RWPE1 (cell line): ENCODE data around the gene GARRE1.
A peak's percentile ranks its signal among the peaks of the same experiment; 100 is the strongest.

Source experiments
- CTCF ChIA-PET: fragments of 350-600 bp; sonication (Branson Sonifier 250); formaldehyde crosslinking; extraction: SDS; loops from one replicate; lab custom pipeline; 2021; lab: Yijun Ruan, JAX
- POLR2A ChIA-PET: fragments of 400-600 bp; formaldehyde crosslinking; extraction: SDS; loops from one replicate; lab custom pipeline; 2020; ENCODE audit warnings: antibody characterized with exemption; ENCODE audit not compliant: low non-redundant PET; lab: Yijun Ruan, JAX
- DNase-seq: peaks from one replicate; pipeline ENCODE4 v3.0.0; 2012; ENCODE audit warnings: low spot score
- H3K27ac ChIP-seq: fragments of 450-650 bp; 2 replicates; pipeline ENCODE4 v1.5.1; 2017
- TF ChIP-seq, protein P1 (sequence below): fragments of 450-650 bp; conservative IDR thresholded peaks from 2 replicates; pipeline ENCODE4 v1.5.1; 2017; ENCODE audit warnings: low read depth, mild to moderate bottlenecking

The GARRE1 gene

DNA sequence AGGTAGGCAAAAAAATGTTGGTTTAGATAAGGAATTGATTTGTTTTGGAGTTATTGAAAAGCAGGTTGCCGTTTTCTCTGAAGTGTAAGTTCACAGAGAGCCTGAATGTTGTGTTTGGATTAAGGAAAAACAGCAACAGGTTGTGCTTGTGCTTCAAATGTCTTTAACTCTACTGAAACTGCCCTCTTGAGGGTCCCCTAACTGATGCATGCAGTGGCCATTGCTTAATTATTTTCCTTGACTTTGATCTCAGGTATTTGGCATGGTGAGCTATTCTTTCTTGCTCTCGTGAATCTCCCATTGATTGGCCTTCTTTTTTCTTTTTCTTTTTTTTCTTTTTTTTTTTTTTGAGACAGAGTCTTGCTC, 3.2 kb downstream of the GARRE1 start:
- ChIA-PET POLR2A (no interaction called here), CTCF (interaction anchor here (1.1 kb wide), 1 partner anchor 81 kb away, joined by 4 read pairs; no protein-coding TSS in a partner anchor)
- no peak overlapping the region for H3K27ac ChIP-seq
- TF ChIP-seq, protein P1, sequence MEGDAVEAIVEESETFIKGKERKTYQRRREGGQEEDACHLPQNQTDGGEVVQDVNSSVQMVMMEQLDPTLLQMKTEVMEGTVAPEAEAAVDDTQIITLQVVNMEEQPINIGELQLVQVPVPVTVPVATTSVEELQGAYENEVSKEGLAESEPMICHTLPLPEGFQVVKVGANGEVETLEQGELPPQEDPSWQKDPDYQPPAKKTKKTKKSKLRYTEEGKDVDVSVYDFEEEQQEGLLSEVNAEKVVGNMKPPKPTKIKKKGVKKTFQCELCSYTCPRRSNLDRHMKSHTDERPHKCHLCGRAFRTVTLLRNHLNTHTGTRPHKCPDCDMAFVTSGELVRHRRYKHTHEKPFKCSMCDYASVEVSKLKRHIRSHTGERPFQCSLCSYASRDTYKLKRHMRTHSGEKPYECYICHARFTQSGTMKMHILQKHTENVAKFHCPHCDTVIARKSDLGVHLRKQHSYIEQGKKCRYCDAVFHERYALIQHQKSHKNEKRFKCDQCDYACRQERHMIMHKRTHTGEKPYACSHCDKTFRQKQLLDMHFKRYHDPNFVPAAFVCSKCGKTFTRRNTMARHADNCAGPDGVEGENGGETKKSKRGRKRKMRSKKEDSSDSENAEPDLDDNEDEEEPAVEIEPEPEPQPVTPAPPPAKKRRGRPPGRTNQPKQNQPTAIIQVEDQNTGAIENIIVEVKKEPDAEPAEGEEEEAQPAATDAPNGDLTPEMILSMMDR: no peak
- no peak for DNase-seq

- DNase-seq: no peak
- H3K27ac ChIP-seq: no peak overlapping the region
- POLR2A ChIA-PET: no interaction called here
- CTCF ChIA-PET: no interaction called here
- TF ChIP-seq, protein P1: no peak
Observed at GRCh38 chr19:34259367-34260095, 5.2 kb downstream of the GARRE1 start.

DNA sequence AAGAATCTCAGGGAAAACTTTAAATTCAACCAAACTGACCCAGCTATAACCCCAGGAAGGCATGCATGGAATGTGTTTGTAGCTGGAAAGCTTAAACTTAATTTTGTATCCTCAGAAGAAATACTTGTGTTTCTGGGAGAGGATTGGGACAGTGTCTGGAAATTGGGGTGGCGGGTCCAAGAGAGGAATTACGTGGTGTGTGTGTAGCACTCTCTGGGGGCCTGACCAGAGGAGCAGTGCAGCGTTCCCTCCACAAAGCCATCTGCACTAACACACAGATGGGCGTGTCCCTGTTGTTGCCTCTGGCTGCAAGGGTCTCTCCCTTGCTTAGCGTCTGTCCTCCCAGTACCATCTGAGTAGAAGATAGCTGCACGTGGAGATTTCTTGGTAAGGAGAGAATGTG, 6.4 kb downstream of the GARRE1 start:
- no peak for DNase-seq
- CTCF ChIA-PET: no interaction called here
- TF ChIP-seq, protein P1: no peak
- H3K27ac ChIP-seq: no peak overlapping the region
- POLR2A ChIA-PET: no interaction called here

- ChIA-PET POLR2A (interaction anchor here (0.5 kb wide), 1 partner anchor 71 kb away, joined by 8 read pairs; no protein-coding TSS in a partner anchor), CTCF (no interaction called here)
- peak overlapping the region; percentile 52; the same call in 1 of the 2 replicates for H3K27ac ChIP-seq
- TF ChIP-seq, protein P1: no peak
- DNase-seq: no peak
Observed at GRCh38 chr19:34261334-34262109, 7.2 kb downstream of the GARRE1 start.

- TF ChIP-seq, protein P1: no peak
- DNase-seq: no peak
- ChIA-PET POLR2A (no interaction called here), CTCF (no interaction called here)
- no peak overlapping the region for H3K27ac ChIP-seq
Observed at GRCh38 chr19:34263745-34264237, 9.4 kb downstream of the GARRE1 start.

DNA sequence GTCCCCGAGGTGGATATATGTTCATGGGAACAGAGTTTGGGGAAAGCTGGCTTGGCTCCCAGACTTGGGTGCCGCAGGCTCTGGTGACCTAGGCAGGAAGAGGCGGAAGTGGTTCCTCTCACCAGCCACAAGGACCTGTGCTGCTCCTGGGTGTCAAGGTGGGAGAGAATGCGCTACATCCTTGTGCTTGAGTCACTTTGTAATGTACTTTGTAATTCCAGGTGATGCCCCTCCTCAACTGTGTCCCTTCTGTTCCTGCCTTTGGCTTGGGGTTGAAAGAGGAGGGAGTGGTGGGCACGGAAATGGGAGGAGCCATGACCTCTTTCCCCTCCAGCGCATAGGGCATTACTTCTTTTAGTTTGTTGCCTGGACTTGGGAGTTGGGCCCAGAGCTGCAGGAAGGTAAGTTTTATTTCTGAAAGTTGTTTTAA, 10.9 kb downstream of the GARRE1 start:
- DNase-seq: peak; percentile 45
- POLR2A ChIA-PET: no interaction called here
- H3K27ac ChIP-seq: peak overlapping the region; percentile 47; the same call in 1 of the 2 replicates
- TF ChIP-seq, protein P1: no peak
- CTCF ChIA-PET: interaction anchor here (0.6 kb wide), 1 partner anchor 13 kb away, joined by 10 read pairs; no protein-coding TSS in a partner anchor
